GM21737 (cell line): ENCODE measurements around the gene FAM131B.
"Not testable (repeated sequence)": the region's sequence is repeated elsewhere in the genome, so short reads cannot be mapped to it uniquely, and the experiment has no call there.

ENCODE experiments used
- ATAC-seq: cut with Tn5 transposase; IDR thresholded peaks from one replicate; pipeline ENCODE4 v1.9.1; 2021; ENCODE audit warnings: mild to moderate bottlenecking, moderate library complexity; ENCODE audit not compliant: unreplicated experiment

The FAM131B gene

GRCh38 chr7:143362131-143363015 is at the start of gene FAM131B:
Gene FAM131B, minus strand, starts transcription at chr7:143362713. Its CDS starts 110 bp downstream, at chr7:143362603.
- no peak for ATAC-seq

GRCh38 chr7:143411976-143412708 is 49.6 kb upstream of the FAM131B start:
- no peak for ATAC-seq

- no peak for ATAC-seq
These were observed 48.0 kb upstream of the FAM131B start for GRCh38 chr7:143410521-143411004.

GRCh38 chr7:143408686-143409561 is 46.4 kb upstream of the FAM131B start, which contains the start of gene EPHA1:
Gene EPHA1, minus strand, starts transcription at chr7:143408856. Its CDS starts 51 bp downstream, at chr7:143408805.
- ATAC-seq: no peak

GRCh38 chr7:143408252-143408685 is 45.8 kb upstream of the FAM131B start:
- no peak for ATAC-seq

GRCh38 chr7:143407287-143408251 is 45.1 kb upstream of the FAM131B start:
- no peak for ATAC-seq

- ATAC-seq: no peak
These were observed 43.5 kb upstream of the FAM131B start for GRCh38 chr7:143406002-143406357.

- no peak for ATAC-seq
These were observed 42.9 kb upstream of the FAM131B start for GRCh38 chr7:143405173-143406001.

- ATAC-seq: not testable (repeated sequence)
These were observed 39.7 kb upstream of the FAM131B start for GRCh38 chr7:143402233-143402632.

GRCh38 chr7:143401265-143401664 is 38.8 kb upstream of the FAM131B start:
- ATAC-seq: no peak

GRCh38 chr7:143399642-143400041 is 37.1 kb upstream of the FAM131B start:
- ATAC-seq: no peak

GRCh38 chr7:143399151-143399550 is 36.6 kb upstream of the FAM131B start:
- no peak for ATAC-seq

- no peak for ATAC-seq
These were observed 36.1 kb upstream of the FAM131B start for GRCh38 chr7:143398616-143399015.

- no peak for ATAC-seq
These were observed 35.4 kb upstream of the FAM131B start for GRCh38 chr7:143397710-143398530.

- no peak for ATAC-seq
These were observed 34.4 kb upstream of the FAM131B start for GRCh38 chr7:143396625-143397556.

GRCh38 chr7:143396182-143396581 is 33.7 kb upstream of the FAM131B start:
- no peak for ATAC-seq
